Dermis microvascular lymphatic vessel endothelial cell (primary cell): ENCODE measurements around the gene FCHSD2. TPM values are rescaled to one million over a fixed set of nuclear protein-coding genes. Genes with fewer than 3 reads are reported as not detected.
A peak's percentile ranks its signal among the peaks of the same experiment; 100 is the strongest.
"Not testable (repeated sequence)": the region's sequence is repeated elsewhere in the genome, so short reads cannot be mapped to it uniquely, and the experiment has no call there.

Source experiments
- DNase-seq, 2 donors: peaks; one replicate each; pipeline versions ENCODE4 v3.0.0 to v3.0.0-alpha.2; 2010; ENCODE audit warnings: low read depth in 2 of 2
- total RNA-seq: library from RNA; depleted of rRNA; stranded (reverse); fragments of >200 nt; gene quantifications from 2 replicates; pipeline ENCODE4 v1.2.1, GENCODE V29; 2014

Gene FCHSD2
- total RNA-seq, 1 donor from 2014 or later: 13.5 TPM

DNA sequence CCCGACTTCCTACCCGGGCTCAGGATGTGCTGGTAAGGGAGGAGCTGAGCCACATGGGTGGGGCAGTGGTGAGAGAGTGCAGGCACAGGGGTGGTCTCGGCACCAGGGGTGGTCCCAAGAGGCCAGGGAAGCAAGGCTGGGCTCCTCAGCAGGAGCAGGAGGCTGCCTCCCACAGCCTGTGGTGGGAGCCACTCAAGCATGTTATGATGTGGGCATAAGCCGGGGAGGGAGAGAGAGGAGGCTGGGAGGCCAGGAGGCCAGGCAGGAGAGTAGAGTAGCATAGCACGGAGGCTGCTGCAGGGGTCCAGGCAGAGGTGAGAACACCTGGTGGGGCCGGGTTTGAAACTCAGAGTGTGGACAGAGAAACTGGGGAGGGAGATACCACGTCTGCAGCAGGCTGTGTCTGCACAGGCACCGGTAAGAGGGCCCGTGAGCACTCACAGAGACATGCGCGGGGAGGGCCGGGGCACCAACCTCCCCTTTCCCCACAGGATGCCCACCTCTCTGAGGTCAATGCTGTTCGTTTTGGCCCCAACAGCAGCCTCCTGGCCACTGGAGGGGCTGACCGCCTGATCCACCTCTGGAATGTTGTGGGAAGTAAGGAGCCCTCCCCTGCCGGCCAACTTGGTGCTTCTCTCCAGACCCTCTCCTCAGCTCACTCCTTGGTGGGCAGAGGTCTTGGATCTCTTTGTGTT is 317.2 kb downstream of the FCHSD2 start:
- DNase-seq: no peak

DNA sequence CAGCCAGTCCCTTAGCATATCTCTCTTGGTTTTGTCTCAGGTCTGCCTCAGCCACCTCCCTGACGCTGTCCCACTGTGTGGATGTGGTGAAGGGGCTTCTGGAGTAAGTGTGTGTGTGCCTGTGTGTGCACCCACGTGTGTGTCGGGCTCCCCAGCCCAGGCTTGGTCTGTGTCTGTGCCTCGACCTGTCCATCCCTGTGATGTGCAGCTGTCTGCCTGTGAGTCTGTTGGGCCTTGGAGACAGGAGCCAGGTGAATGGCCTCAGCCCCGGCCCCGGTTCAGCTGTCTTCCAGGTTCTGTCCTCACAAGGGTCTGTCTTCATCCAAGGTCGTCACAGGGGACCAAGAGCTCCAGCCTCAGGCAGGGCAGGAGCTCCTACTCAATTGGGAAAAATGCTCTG is 318.1 kb downstream of the FCHSD2 start:
- no peak for DNase-seq

DNA sequence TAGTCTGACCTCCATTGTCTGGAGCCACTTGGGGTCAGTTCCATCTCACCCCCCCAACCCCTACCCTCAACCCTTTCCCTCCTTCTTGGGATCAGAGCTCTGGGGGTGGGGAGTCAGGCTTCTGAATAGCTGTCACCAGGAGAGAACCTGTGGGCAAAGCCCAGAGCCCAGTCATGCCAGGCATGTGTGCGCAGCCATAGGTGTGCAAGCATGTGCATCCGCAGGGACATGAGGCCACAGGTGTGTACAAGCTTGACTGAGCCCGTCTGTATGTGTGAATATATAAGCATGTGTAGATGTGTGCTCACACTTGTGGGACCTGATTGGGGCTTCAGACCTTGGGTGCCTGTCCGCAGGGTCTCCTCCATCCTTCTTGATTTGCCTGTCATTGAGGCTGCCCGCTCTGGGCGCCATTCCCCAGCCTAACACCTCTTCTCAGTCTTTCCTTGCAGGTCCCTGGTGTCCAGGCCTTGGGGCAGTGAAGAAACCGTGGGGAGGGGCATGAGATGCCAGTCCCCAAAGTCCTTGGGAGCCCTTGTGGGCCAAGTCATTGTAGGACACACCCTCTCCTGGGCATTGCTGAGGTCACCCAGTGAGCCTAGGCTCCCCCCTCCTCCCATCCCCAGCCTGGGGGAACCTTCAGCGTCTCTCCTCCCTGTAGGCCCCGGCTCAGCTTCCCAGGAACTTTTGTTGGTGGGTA is 318.9 kb downstream of the FCHSD2 start:
- DNase-seq: no peak

DNA sequence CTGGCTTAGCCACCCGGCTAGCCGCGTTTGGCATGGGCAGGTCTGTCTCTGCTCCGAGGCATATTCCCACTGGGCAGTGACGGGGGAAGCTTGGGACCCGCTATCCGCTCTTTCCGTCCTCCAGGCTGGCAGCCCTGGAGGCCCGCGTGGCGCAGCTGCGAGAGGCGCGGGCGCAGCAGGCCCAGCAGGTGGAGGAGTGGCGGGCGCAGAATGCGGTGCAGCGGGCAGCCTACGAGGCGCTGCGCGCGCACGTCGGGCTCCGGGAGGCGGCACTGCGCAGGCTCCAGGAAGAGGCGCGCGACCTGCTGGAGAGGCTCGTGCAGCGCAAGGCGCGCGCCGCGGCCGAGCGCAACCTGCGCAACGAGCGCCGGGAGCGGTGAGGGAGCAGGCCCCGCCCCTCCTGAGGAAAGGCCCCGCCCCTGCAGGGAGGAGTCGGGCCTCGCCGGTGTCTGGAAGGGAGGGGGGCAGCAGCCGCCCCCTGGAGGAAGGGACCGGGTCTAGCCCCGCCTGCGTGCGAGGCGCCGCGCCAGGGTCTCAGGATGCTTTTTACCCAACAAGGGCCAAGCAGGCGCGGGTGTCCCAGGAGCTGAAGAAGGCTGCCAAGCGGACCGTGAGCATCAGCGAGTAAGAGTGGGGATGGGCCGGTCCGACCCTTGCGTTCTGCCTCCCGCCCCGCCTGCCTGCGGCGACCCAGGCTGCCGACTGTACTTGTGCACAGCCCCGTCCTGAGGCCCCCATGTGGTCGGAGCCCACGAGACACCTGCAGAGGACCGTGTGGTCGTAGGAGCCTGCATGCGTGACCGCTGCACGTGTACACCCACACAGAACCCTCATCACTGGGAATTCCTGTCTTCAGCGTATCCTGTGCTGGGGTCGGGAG is 320.0 kb downstream of the FCHSD2 start:
- peak; percentile 72 to 94 for DNase-seq

- no peak for DNase-seq
Measured at GRCh38 chr11:72821221-72821919, 320.7 kb downstream of the FCHSD2 start.

DNA sequence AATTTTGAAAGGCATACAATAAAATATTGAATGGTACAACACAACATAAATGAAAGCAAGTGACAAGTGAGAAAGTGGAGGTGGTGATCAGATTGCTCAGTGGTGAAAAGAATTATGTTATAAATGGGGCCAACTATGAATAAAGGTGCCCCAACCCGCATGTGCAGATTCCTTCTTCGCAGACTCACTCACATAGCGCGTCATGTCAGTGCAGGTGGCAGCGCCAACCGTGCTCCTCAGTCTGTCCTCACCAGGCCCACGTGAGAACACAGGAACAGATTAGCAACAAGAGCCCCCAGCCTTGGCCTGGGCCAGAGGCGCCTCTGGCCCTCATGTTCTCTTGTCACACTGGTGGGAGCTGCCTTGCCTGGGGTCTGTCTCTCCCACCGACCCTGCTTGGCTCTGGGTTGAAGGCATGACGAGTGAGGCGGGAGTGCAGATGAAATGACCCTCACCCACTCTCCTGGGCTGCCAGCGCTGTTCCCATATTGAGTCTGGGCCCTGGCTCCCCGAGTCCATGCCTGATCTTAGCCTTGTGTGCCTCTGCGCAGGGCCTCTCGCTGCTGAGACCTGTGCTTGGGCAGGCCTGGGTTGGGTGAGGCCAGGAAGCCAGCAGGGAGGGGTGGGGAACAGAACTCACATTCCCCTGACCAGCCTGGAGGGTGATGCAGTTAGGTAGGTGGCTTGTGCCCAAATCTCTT is 321.5 kb downstream of the FCHSD2 start:
- no peak for DNase-seq

- DNase-seq: no peak
Measured at GRCh38 chr11:72818971-72819370, 323.1 kb downstream of the FCHSD2 start.

GRCh38 chr11:72817966-72818365 is 324.2 kb downstream of the FCHSD2 start:
- DNase-seq: no peak

DNA sequence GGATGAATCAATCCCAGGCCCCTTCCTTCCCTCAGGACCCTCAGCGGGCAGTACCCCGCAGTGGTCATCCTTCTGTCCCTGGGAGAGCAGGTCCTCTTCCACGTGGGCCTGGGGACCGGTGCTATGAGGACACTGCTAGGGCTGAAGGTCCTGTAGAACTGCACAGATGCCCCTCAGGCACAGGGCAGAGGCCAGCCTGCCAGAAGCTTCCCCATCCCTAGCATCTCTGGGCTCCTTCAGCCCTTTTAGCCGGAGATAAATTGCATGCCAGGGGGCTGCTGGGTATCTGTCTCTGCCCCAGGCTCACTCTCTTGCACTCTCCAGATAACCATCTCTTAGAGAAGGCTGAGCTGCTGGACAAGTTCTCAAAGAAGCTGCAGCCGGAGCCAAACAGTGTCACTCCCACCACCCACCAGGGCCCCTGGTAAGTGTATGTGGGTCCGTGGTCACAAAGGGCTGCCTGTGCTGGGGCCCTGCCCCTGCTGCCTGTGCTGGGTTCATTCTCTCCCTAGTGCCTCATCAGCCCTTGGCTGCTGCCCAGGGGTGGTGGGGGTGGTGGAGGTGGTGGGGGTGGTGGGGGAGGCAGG is 325.6 kb downstream of the FCHSD2 start:
- DNase-seq: no peak

DNA sequence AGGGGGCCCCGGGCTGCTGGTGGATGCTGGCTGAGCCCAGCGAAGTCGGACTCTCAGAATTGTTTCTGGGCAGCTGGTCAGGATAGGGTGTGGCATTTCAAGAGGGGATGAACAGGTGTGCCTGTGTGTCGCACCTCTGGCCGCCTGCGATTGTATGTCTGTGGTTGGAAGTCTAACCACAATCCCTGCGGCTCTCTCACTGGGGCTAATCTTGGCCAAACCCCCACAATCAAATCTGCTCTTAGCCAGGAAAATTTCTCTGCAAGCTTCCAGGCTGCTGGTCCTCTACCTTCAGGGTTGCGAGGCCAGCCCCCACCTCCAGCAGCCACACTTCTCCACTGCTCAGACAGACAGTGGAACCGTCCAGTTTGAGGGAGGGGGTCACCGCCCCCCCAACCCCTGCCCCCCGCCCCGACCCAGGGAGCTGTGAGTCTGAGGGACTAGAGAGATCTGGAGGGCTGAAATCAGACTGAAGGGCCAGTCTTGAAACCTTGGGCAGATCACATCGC is 327.0 kb downstream of the FCHSD2 start:
- DNase-seq: no peak

- DNase-seq: peak in 1 of 2 donors; percentile 89
Measured at GRCh38 chr11:72814286-72815109, 327.6 kb downstream of the FCHSD2 start, which contains the start of gene ATG16L2. ATG16L2 (plus strand) TSS chr11:72814411; CDS start chr11:72814446, 35 bp downstream.

- peak in 1 of 2 donors; percentile 78 for DNase-seq
Measured at GRCh38 chr11:72813740-72814285, 328.3 kb downstream of the FCHSD2 start.

- peak in 1 of 2 donors; percentile 64 for DNase-seq
Measured at GRCh38 chr11:72812967-72813739, 329.0 kb downstream of the FCHSD2 start.

DNA sequence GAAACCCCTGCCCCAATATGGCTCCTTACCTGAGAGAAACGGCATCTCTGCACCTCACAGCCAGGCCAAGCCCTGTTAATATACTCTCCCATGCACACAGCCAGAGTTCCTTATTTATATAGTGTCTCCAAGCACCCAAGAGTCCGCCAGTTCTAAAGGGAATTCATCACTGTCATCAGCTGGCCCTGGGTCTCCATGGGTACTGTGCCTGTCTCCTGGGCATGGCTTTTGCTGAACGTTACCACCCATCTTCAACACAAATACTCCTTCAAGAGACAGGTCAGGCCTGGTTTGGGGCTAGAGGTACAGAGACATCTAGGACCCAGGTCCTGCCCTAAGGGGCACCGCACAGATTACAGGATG is 329.5 kb downstream of the FCHSD2 start:
- DNase-seq: no peak

DNA sequence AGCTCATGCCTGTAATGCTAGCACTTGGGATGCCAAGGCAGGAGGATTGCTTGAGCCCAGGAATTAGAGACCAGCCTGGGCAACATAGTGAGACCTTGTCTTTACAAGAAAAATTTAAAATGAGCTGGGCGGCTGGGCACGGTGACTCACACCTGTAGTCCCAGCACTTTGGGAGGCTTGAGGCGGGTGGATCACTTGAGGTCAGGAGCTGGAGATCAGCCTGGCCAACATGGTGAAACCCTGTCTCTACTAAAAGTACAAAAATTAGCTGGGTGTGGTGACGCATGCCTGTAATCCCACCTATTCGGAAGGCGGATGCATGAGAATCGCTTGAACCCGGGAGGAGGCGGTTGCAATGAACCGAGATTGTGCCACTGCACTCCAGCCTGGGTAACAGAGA is 330.4 kb downstream of the FCHSD2 start:
- DNase-seq: not testable (repeated sequence)

DNA sequence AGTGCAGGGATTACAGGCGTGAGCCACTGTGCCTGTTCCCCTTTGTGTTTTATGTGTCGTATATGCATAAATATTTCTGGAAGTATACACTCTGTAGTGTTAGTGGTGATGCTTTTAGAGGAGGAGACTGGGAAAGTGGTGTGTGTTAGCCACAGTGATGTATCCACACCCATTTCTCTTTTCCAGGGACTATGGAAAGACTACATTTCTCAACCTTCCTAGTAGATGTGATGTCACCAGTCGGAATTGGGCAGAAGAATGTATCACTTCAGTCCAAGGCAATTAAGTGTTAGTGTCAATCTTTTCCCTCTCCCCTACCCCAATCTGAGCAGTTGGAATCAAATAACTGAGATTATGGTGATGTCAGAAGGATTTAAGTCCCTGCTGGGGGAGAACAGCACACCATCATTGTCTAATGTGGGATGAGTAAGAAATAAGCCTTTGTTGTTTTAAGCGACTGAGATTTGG is 333.8 kb downstream of the FCHSD2 start:
- DNase-seq: no peak

GRCh38 chr11:72807792-72808191 is 334.3 kb downstream of the FCHSD2 start:
- DNase-seq: no peak

- DNase-seq: no peak
Measured at GRCh38 chr11:72807021-72807693, 335.0 kb downstream of the FCHSD2 start.
